ENCODE results near the gene CERS1. TPM values are rescaled to one million over a fixed set of nuclear protein-coding genes. Genes with fewer than 3 reads are reported as not detected.
A peak's percentile ranks its signal among the peaks of the same experiment; 100 is the strongest.

The CERS1 gene
- total RNA-seq, 1 experiment from 2014 or later, result 2.7 TPM

DNA sequence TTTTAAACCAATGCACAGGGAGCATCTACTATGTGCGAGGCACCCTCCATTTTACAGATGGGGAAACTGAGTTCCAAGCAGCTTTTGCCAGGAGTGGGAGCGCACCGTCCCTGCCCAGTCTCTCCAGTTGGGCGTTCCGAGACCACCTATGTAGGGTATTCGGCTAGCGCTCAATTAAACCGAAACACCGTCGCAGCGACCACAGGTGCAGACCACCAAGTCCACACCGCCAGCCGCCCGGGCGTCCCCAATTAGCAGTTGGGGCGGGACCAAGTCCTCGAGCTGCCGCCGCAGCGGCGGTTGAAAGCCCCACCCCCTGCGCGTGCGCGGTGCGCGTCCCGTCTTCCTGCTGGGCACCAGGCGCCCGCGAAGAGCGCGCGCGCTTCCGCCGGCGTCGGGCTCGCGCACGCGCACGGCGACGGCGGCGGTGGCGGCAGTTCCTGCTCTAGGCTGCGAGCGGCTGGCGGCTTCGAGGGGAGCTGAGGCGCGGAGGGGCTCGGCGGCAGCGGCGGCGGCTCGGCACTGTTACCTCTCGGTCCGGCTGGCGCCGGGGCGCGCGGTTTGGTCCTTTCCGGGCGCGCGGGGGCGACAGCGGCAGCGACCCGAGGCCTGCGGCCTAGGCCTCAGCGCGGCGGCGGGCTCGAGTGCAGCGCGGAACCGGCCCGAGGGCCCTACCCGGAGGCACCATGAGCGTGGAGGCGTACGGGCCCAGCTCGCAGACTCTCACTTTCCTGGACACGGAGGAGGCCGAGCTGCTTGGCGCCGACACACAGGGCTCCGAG is 64.2 kb downstream of the CERS1 start, which contains the start of gene UPF1:
UPF1 (plus strand) TSS at position 436 of the 782 bp plus-strand sequence; CDS start at position 687, 251 bp downstream.
- peak within 1 kb of the TSS; percentile 7; the same call in 1 of the 2 replicates for H3K27ac ChIP-seq
- peaks cover 43% of the 10 kb centered on the region for H4K20me1 ChIP-seq (ENCODE audit: insufficient read depth)
- H3K27me3 ChIP-seq (ENCODE audit: insufficient read depth, low read depth), result no peaks in the 10 kb centered on the region
- peaks cover 45% of the 10 kb centered on the region for H3K79me2 ChIP-seq (ENCODE audit: low read depth)
- peak within 1 kb of the TSS; percentile 92 for H2AFZ ChIP-seq
- peaks cover 8% of the 10 kb centered on the region; the same call in 1 of the 2 replicates for H3F3A ChIP-seq (ENCODE audit: insufficient read depth, low read depth)
- H3K9me3 ChIP-seq (ENCODE audit: insufficient read depth, low read depth), result peaks cover 10% of the 10 kb centered on the region
- peaks cover 22% of the 10 kb centered on the region for H3K36me3 ChIP-seq (ENCODE audit: low read depth)
- peak within 1 kb of the TSS; percentile 95 for H3K4me3 ChIP-seq
- BruUV-seq (replicated peaks), result no TSS peak
- peak; percentile 80 to 91 for DNase-seq
- intact Hi-C loops (cut with micrococcal nuclease; ENCODE audit: unreplicated experiment), result loop anchor here (5.0 kb wide), 2 partner anchors 154 to 244 kb away; partner anchors contain the start of gene REX1BD
- POLR2A ChIA-PET (ENCODE audit: unreplicated experiment), result interaction anchor here (0.6 to 0.7 kb wide), 2 partner anchors 243 to 314 kb away, joined by 3 read pairs; partner anchors contain the start of gene REX1BD
- H3K9me2 ChIP-seq (ENCODE audit: insufficient read depth), result no peaks in the 10 kb centered on the region
- peak within 1 kb of the TSS; percentile 100 for H3K4me2 ChIP-seq
- TF ChIP-seq EZH2 (IDR thresholded peaks at IDR 0.05; ENCODE audit: low read depth), result no peak
- TF ChIP-seq, protein P1, sequence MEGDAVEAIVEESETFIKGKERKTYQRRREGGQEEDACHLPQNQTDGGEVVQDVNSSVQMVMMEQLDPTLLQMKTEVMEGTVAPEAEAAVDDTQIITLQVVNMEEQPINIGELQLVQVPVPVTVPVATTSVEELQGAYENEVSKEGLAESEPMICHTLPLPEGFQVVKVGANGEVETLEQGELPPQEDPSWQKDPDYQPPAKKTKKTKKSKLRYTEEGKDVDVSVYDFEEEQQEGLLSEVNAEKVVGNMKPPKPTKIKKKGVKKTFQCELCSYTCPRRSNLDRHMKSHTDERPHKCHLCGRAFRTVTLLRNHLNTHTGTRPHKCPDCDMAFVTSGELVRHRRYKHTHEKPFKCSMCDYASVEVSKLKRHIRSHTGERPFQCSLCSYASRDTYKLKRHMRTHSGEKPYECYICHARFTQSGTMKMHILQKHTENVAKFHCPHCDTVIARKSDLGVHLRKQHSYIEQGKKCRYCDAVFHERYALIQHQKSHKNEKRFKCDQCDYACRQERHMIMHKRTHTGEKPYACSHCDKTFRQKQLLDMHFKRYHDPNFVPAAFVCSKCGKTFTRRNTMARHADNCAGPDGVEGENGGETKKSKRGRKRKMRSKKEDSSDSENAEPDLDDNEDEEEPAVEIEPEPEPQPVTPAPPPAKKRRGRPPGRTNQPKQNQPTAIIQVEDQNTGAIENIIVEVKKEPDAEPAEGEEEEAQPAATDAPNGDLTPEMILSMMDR (conservative IDR thresholded peaks at IDR 0.05), result no peak
- peaks cover 22% of the 10 kb centered on the region for H3K4me1 ChIP-seq (replicated peaks; ENCODE audit: insufficient read depth)
- CTCF ChIA-PET, result interaction anchor here (0.7 kb wide), 1 partner anchor 243 kb away, joined by 3 read pairs; the partner anchor contains the start of gene REX1BD

DNA sequence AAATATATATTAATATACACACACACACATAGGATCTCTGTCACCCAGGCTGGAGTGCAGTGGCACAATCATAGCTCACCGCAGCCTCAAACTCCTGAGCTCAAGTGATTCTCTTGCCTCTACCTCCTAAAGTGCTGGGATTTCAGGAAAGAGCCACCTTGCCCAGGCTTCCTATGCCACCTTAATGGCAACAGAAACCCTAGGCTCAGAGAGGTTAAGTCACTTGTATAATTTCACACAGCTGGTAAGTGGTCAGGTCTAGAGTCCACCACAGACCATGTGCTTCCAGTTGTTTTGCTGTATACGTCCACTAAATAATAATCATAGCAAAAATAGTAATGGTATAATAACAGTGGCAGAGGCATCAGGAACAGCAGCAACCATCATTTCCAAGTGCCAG is 65.5 kb downstream of the CERS1 start:
- Histone ChIP-seq H2AFZ (no peak overlapping the region), H3K4me3 (no peak overlapping the region), H4K20me1 (ENCODE audit: insufficient read depth) (peaks cover 30% of the 10 kb centered on the region), H3K79me2 (ENCODE audit: low read depth) (peaks cover 32% of the 10 kb centered on the region), H3K36me3 (ENCODE audit: low read depth) (peaks cover 12% of the 10 kb centered on the region), H3K4me1 (replicated peaks; ENCODE audit: insufficient read depth) (peaks cover 19% of the 10 kb centered on the region), H3K27me3 (ENCODE audit: insufficient read depth, low read depth) (no peaks in the 10 kb centered on the region), H3K9me2 (ENCODE audit: insufficient read depth) (no peaks in the 10 kb centered on the region), H3K4me2 (no peak overlapping the region), H3K9me3 (ENCODE audit: insufficient read depth, low read depth) (peaks cover 11% of the 10 kb centered on the region), H3K27ac (no peak overlapping the region), H3F3A (ENCODE audit: insufficient read depth, low read depth) (peaks cover 8% of the 10 kb centered on the region; the same call in 1 of the 2 replicates)
- peak in 1 of 2 experiments; percentile 9 for DNase-seq
- BruUV-seq (replicated peaks), result no TSS peak
- POLR2A ChIA-PET (ENCODE audit: unreplicated experiment), result no interaction called here
- intact Hi-C loops (cut with micrococcal nuclease; ENCODE audit: unreplicated experiment), result loop anchor here (5.0 kb wide), 2 partner anchors 153 to 243 kb away; partner anchors contain the start of gene REX1BD
- TF ChIP-seq EZH2 (IDR thresholded peaks at IDR 0.05; ENCODE audit: low read depth), result no peak
- TF ChIP-seq, protein P1 (conservative IDR thresholded peaks at IDR 0.05), result no peak
- CTCF ChIA-PET, result interaction anchor here (0.5 to 0.6 kb wide), 2 partner anchors 227 to 830 kb away, joined by 3 to 10 read pairs; no protein-coding TSS in a partner anchor

- peak in 1 of 2 experiments; percentile 21 for DNase-seq
- Histone ChIP-seq H3F3A (ENCODE audit: insufficient read depth, low read depth) (peaks cover 2% of the 10 kb centered on the region; the same call in 1 of the 2 replicates), H3K9me2 (ENCODE audit: insufficient read depth) (no peaks in the 10 kb centered on the region), H3K36me3 (ENCODE audit: low read depth) (no peaks in the 10 kb centered on the region), H3K9me3 (ENCODE audit: insufficient read depth, low read depth) (peaks cover 11% of the 10 kb centered on the region), H3K27ac (no peak overlapping the region), H3K4me3 (no peak overlapping the region), H3K27me3 (ENCODE audit: insufficient read depth, low read depth) (no peaks in the 10 kb centered on the region), H2AFZ (no peak overlapping the region), H3K4me1 (replicated peaks; ENCODE audit: insufficient read depth) (peaks cover 2% of the 10 kb centered on the region; the same call in 1 of the 2 replicates), H3K4me2 (no peak overlapping the region), H3K79me2 (ENCODE audit: low read depth) (peaks cover 15% of the 10 kb centered on the region), H4K20me1 (ENCODE audit: insufficient read depth) (peaks cover 13% of the 10 kb centered on the region)
- ChIA-PET POLR2A (ENCODE audit: unreplicated experiment) (no interaction called here), CTCF (no interaction called here)
- intact Hi-C loops (cut with micrococcal nuclease; ENCODE audit: unreplicated experiment), result no loop called here
- BruUV-seq (replicated peaks), result no TSS peak
- TF ChIP-seq EZH2 (IDR thresholded peaks at IDR 0.05; ENCODE audit: low read depth), result no peak
- TF ChIP-seq, protein P1 (conservative IDR thresholded peaks at IDR 0.05), result no peak
Measured at GRCh38 chr19:18828786-18829185, 67.2 kb downstream of the CERS1 start.

Other genes with a start within 250 kb of the CERS1 start
- gene CRTC1, start 212.5 kb downstream of the CERS1 start, total RNA-seq (2021), result 13.3 and 16.6 TPM in 2 replicates
- gene COMP, start 104.9 kb downstream of the CERS1 start, total RNA-seq (2021), result not detected in 2 replicates
- gene UPF1, start 64.2 kb downstream of the CERS1 start, total RNA-seq (2021), result 78.8 and 93.0 TPM in 2 replicates
- gene COPE, start 23.2 kb upstream of the CERS1 start, total RNA-seq (2021), result 190 and 221 TPM in 2 replicates
- gene DDX49, start 23.6 kb upstream of the CERS1 start, total RNA-seq (2021), result 41.2 and 46.3 TPM in 2 replicates
- 55.7 and 62.5 TPM in 2 replicates for gene HOMER3, start 45.1 kb upstream of the CERS1 start, total RNA-seq (2021)
- gene SUGP2, start 137.4 kb upstream of the CERS1 start, total RNA-seq (2021), result 60.0 and 73.1 TPM in 2 replicates
- 23.5 and 28.8 TPM in 2 replicates for gene ARMC6, start 137.4 kb upstream of the CERS1 start, total RNA-seq (2021)
- 5.8 and 6.9 TPM in 2 replicates for gene SLC25A42, start 167.8 kb upstream of the CERS1 start, total RNA-seq (2021)
- gene TMEM161A, start 242.3 kb upstream of the CERS1 start, total RNA-seq (2021), result 41.1 and 53.6 TPM in 2 replicates

All from PC-9 (cell line).